HS-5 (cell line): Measurements from ENCODE around the gene FMNL1.
"Not testable (repeated sequence)": the region's sequence is repeated elsewhere in the genome, so short reads cannot be mapped to it uniquely, and the experiment has no call there.

Experiments used
- DNase-seq: peaks from one replicate; pipeline ENCODE4 v3.0.0-alpha.2; 2012; ENCODE audit warnings: low read depth

Gene FMNL1, protein sequence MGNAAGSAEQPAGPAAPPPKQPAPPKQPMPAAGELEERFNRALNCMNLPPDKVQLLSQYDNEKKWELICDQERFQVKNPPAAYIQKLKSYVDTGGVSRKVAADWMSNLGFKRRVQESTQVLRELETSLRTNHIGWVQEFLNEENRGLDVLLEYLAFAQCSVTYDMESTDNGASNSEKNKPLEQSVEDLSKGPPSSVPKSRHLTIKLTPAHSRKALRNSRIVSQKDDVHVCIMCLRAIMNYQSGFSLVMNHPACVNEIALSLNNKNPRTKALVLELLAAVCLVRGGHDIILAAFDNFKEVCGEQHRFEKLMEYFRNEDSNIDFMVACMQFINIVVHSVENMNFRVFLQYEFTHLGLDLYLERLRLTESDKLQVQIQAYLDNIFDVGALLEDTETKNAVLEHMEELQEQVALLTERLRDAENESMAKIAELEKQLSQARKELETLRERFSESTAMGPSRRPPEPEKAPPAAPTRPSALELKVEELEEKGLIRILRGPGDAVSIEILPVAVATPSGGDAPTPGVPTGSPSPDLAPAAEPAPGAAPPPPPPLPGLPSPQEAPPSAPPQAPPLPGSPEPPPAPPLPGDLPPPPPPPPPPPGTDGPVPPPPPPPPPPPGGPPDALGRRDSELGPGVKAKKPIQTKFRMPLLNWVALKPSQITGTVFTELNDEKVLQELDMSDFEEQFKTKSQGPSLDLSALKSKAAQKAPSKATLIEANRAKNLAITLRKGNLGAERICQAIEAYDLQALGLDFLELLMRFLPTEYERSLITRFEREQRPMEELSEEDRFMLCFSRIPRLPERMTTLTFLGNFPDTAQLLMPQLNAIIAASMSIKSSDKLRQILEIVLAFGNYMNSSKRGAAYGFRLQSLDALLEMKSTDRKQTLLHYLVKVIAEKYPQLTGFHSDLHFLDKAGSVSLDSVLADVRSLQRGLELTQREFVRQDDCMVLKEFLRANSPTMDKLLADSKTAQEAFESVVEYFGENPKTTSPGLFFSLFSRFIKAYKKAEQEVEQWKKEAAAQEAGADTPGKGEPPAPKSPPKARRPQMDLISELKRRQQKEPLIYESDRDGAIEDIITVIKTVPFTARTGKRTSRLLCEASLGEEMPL

DNA sequence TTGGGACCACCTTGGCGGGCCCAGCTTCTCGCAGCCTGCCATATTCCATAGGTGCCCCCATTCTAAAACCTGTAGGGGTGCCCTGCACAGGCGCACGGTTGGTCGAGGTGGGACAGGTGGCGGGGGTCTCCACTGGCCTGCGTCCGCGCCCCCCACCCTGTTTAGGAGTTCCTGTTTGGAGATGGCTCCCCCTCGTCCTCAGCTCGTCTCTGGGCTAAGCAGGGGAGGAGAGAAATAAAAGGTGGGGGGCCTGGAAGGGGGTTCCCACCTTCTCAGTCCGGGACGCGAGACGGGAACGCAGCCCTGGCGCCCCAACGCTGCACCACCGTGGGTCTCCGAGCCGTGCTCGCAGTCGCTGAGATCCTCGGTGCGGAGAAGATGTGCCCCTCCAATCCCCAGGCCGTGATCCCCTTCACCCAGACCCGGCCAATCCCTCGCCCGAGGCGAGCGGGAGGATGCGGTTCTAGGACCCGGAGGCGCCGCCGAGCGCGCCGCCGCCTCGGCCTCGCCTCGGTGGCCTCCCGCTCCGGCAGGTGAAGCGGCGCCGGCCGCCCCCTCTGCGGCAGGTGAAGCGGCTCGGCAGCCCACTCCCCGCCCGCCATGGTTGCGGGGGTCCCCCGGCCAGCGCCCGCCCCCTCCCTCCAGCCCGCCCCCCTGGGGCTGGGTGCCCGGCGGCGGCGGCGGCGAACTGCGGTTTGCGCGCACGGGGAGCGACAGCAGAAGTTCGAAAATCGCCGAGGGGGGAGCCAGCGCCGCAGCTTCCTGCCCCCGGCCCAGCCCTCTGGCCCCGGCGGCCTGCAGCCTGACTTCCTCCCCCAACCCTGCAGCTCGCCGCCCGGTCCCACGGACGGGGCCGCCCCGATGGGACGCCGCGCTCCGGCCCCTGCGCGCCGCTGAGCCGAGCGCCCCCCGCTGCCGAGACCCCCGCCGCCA is at the start of gene FMNL1:
Gene FMNL1 (plus strand): TSS at position 805 of the 933 bp plus-strand sequence. CDS start 240 bp downstream, outside the sequence.
- DNase-seq, result no peak

DNA sequence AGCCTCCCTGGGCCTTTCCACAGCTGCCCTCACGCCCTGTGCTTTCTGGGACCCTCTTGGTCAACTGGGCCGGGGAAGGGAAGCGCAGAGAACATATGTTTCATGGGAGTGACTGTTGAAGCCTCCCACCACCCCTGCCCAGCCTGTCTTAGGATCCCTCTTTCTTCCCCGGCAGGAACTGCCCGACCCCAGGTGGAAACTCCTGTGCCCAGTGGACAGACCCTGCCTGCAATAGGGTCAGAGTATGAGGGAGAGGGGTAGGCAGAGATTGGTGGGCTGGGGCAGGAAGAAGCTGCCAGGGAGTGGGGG is 49.5 kb upstream of the FMNL1 start:
- DNase-seq, result no peak

- no peak for DNase-seq
Observed at GRCh38 chr17:45172541-45173286, 49.0 kb upstream of the FMNL1 start.

GRCh38 chr17:45175759-45176115 is 45.9 kb upstream of the FMNL1 start:
- DNase-seq, result no peak

DNA sequence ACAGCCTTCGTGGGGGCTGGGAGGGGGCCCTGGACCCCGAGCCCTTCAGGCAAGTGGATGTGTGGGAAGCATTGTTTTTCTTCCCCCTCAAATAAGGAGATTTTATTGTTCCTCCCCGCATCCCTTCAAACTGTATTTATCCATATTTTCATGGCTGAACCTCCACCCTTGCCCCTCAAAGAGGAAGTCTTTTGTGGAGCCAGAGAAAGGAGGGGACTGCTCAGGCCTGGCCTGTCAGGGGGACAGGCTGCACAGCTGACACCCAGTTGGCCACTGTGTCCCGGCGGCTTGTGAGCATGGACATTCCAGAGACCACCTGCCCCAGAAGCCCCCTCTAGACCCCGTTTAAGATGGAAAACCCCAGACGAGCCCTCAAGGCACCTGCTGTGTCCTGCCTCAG is 44.1 kb upstream of the FMNL1 start:
- DNase-seq, result no peak

GRCh38 chr17:45184144-45184543 is 37.5 kb upstream of the FMNL1 start:
- DNase-seq, result no peak

- DNase-seq, result no peak
Observed at GRCh38 chr17:45186801-45187354, 34.8 kb upstream of the FMNL1 start.

- DNase-seq, result no peak
Observed at GRCh38 chr17:45189009-45189408, 32.7 kb upstream of the FMNL1 start.

GRCh38 chr17:45190503-45191255 is 31.0 kb upstream of the FMNL1 start:
- DNase-seq, result no peak

DNA sequence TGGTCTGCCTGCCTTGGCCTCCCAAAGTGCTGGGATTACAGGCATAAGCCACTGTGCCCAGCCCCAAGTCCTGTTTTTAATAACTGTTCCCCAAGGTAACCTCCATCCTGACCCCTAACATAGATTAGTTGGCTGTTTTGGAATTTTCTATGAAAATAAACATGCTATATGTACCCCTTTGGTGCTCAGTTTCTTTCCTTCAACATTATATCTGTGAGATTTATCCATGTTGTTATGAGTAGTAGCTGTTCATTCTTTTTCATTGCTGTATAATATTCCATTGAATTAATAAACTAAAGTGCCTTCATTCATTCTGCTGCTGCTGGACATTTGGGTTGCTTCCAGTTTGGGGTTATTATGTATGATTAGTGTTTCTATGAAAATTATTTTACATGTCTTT is 26.3 kb upstream of the FMNL1 start:
- DNase-seq, result no peak

DNA sequence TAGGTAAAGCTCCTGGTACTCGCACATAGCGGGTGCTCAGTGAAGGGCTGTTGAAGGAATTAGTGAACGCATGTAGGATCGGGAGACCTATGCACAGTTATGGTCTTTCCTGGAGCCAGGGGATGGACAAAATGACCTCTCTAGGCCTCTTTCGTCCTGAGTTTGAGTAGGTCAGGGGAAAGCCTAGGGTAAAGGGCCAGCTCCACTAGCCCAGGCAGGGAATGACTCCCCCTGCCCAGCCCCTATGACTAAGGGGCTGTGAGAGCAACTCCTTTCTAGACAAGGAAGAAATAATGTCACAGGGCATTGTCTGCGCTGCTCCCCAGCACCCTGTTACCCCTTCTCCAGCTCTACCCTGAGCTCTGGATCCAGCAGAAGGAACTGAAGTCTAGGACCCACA is 24.6 kb upstream of the FMNL1 start:
- no peak for DNase-seq

DNA sequence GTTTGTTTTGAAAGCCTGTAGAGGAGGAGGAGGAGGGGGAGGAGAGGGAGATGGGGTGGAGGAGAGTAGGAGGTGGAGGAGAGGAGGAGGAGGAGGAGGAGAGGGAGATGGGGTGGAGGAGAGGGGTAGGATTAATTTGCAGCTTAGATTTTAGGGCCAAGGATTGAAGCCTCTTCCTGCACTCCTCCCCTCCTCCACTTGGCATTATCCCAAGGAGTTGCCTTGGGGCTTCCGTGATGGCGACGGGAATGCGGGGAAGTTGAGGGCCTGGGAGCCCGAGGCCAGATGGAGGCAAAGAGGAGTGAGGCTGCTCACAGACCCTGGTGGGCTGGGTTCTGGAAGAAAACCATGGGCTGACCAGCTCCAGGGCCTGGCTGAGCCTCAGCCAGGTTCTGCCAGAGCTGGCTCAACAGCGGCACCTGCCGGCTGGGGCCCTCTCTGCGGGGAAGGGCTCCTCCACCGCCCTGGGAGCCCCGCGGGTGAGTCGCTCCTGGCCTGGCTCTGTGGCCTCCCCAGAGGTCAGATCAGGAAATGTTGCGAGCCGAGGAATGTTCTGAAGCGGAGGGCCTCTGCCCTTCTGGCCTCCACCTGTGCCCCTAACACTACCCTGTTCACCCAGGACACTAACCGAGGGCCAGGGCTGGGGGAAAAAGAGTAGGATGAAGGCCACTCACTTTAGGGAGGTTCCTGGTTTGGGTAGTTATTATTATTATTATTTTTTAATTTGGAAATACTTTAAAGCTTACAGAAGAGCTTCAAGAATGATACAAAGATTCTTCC is 23.9 kb upstream of the FMNL1 start:
- peak; percentile 45 for DNase-seq

GRCh38 chr17:45200701-45201100 is 21.0 kb upstream of the FMNL1 start:
- DNase-seq, result no peak

GRCh38 chr17:45201457-45201856 is 20.2 kb upstream of the FMNL1 start:
- DNase-seq, result no peak

- DNase-seq, result not testable (repeated sequence)
Observed at GRCh38 chr17:45201880-45202279, 19.8 kb upstream of the FMNL1 start.

DNA sequence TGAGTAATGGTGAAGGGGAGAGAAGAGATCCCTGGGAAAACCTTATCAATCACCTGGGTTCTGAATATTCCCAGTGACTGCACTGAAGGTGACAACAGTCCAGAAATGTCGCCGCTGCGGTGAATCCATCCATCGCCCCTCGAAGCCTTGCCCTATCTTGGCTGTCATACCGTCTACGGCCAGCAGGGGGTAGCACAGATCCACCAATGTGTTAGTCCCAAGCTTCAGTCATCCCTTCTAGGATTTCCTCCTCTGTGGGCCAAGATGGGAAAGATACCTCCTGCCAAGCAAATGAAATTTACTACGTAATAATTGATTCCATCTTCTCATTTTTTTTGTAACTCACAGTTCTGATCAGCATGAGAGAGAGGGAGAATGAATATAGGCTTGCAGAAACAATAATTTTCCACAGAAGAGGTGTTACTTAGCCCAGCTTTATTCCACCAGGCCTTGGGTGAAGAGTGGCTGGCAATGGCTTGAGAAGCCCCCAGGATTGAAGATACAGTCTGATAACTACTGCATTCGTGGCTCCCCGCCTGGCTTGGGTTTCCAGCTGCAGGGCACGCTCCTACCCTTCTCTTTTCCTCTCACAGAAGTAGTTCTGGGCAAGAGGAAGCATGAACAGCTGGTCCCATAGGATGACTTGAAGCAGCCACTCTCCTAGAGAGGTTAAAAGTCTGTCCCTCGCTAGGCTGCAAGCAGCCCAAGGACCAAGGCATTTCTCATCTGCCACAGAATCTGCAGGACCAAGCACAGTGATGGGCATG is 2.6 kb upstream of the FMNL1 start:
- peak; percentile 49 for DNase-seq

DNA sequence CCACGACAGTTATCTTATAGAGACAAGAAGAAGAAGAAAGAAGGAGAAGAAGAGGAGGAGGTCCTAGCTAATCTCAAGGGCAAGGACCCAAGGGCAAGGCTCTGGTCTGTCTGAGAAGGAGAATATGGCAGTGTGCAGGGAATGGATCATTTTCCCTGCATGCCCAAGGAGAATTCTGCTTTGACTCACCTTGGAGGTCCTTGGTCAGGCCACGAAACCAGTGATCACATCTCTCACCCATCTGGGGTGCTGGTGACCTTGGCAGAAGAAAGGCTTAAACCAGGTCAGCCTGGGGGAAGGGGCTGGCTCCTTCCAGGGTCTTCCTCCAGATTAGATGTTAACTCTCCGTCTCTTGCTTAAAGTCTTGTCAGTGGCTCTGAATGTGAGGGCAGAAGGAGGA is 1.6 kb upstream of the FMNL1 start:
- DNase-seq, result no peak

GRCh38 chr17:45222014-45222288 is 266 bp downstream of the FMNL1 start:
- DNase-seq, result no peak
